Measurements from ENCODE around the gene DAB1. TPM values are rescaled to one million over a fixed set of nuclear protein-coding genes. Genes with fewer than 3 reads are reported as not detected.

DAB1 gene
- total RNA-seq, 1 donor: under 0.01 TPM

DNA sequence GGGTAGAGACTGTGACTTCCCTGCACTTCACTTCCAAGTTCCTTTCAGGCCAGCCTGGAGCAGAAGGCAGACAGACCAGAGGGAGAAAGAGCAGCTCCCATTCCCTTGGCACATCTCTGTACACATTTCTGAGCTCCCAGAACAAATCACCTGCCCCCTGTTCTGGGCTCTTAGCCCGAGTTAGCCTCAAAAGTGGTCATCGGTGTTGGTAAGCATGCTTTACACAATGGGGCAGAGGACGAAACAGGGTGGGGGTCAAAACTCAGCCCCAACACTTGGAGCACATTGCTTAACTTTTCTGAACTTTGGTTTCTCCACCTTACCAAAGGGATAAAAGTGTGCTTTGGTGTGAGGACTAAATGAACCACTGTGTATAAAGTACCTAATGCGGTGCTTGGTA is 98.7 kb downstream of the DAB1 start:
- no peak for DNase-seq (ENCODE audit: low read depth in 2 of 3, low spot score in 2 of 3)

DNA sequence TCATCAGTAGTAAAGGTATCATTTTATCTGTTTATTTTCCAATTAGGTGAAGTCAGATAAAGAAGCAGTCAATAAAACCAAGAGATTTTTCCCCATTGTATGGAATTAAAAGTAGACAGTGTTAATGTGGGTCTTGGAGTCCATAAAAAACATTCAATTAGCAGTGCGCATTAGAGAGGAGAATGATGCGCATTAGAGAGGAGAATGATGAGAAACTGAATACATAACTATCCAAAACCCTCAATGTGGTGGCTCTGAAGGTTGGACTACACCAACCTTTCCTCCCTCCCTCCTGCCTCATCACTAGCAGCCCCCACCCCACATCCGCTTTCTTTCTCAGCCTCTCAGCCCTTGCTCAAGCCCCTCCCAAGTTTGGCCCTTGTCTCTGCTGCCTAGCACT is 99.5 kb downstream of the DAB1 start:
- no peak for DNase-seq (ENCODE audit: low read depth in 2 of 3, low spot score in 2 of 3)

DNA sequence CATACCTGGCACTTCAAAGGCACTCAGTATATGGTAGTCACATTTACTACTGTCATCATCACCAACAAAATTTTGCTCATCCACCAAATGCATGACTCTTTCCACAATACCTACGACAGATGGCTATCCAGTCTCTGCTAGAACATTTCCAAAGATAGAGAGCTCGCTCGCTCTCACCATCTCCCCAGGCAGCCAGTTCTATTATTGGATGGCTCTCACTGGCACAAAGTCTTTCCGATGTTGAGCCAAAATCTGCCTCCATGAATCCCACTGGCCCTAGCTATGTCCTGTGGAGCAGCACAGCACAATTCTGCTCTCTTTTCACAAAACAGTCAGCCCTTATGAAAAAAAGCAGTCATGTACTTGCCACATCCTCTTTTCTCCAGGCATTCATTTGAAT is 102.1 kb downstream of the DAB1 start:
- no peak for DNase-seq (ENCODE audit: low read depth in 2 of 3, low spot score in 2 of 3)

DNA sequence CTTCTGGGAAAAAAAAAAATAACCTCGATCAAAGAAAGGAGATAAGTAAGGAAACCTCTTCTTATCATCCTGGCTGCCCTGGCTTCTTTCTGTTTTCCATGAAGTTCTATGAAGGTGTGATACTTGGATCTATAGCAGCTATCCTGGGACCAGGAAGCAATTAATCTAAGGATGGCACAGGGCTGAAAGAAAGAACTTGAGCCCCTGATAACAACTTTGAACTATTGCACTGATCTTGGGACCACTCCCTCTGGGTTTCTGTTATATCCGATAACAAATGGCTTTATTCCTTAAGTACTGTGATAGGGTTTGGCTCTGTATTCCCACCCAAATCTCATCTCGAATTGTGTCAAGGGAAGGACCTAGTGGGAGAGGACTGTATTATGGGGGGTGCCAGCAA is 104.1 kb downstream of the DAB1 start:
- DNase-seq (ENCODE audit: low read depth in 2 of 3, low spot score in 2 of 3): no peak

DNA sequence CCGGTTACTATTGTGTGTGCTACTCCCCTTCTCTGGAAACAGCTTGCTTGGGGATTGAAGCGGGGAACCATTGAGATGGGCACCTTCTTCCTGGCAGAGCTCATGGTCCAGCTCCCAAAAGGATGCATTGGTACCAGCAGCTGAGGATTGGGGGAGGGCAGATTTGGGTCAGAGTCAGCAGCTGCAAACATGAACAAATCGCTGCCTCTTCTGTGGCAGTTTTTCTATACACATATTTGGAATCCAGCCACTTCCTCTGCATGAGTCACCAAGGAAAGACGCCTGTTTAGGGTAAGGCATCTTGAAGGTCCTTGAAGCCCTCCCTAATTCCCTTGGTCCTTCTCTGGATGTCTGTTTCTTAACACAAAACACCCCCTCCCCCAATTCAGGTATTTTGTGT is 104.7 kb downstream of the DAB1 start:
- DNase-seq (ENCODE audit: low read depth in 2 of 3, low spot score in 2 of 3): no peak

DNA sequence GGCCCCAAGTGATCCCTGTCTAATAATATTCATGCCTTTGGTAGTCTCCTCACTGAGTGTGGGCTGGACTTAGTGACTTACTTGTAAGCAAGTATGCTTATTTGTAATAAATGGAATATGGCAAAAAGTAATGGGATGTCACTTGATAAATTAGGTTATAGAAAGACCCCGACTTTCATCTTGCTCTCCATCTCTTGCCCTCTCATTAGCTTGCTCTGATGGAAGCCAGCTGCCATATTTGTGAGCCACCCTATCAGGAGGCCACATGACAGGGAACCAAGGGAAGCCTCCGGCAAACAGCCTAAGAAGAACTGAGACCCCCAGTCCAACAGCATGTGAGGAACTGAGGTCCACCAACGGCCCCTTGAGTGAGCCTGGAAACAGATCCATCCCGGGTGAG is 107.0 kb downstream of the DAB1 start:
- DNase-seq (ENCODE audit: low read depth in 2 of 3, low spot score in 2 of 3): no peak

DNA sequence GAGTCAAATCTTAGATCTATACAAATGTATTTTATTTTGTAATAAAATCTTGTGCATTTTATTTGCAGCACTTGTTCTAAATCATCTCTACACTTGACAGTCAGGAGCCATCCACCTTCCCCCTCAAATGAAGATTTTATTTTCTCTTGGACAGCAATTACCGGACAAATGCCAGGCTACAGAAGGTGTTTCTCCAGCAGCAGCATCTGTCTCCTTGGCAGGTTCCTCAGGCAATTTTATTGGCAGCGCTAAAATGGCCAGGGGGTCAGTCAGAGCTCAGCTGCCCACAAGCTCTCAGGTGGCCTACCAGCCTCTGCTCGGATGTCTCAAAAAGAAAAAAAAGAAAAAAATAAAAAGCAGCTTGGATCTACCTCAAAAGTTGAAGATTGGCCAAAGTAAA is 107.6 kb downstream of the DAB1 start:
- DNase-seq (ENCODE audit: low read depth in 2 of 3, low spot score in 2 of 3): no peak

DNA sequence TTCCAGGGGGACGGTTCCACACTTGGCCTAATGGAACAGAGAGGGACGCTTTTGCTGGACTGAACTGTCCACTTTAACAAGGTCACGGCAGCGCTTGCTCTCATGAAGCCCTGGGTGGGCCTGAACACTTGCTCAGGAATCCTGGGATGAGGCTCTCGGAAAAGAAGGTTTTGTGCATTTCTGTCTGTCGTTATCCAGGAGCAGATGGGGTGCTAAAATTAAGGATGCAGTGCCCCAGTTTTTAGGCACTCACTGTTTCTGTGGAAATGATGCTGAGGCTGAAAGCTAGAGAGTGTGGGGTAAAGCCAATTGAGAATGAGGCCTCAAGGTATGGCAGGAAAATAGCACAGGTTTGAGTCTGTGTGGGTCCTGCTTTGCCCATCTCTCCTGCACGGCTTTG is 111.0 kb downstream of the DAB1 start:
- DNase-seq (ENCODE audit: low read depth in 2 of 3, low spot score in 2 of 3): no peak

DNA sequence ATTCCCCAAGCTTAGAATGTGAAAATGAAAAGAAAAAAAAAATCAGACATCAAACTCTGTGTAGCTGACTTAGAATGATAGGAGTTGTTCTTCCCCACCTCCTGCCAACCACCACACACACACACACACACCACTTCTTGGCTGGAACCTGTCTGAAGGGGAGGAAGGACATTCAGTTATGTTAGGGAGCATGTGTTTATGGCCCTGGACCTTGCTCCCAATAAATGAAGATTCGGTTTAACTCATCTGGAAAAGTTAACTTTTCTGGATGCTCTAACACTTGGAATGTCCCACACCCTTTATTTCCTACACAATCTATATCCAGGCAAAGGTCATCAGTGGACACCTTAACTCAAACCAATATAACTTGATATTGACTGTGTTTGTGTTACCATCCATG is 112.4 kb downstream of the DAB1 start:
- DNase-seq (ENCODE audit: low read depth in 2 of 3, low spot score in 2 of 3): no peak

DNA sequence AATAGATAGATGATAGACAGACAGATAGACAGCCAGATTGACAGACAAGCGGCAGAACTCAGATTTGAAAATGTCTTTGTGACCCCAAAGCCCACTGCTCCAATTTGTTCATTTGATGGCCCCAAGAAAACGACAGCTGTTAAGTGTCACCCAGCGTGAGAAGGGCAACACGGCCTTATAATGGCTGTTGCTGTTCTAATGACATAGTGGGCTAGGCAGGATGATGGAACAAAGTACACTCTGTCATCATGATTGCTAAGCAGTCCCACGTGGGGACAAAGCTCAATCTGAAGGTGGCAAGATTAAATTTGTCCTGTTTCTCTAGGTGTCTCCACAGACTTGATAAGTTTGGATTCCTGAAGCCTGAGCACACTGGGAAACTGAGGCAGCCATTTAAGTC is 112.9 kb downstream of the DAB1 start:
- no peak for DNase-seq (ENCODE audit: low read depth in 2 of 3, low spot score in 2 of 3)

DNA sequence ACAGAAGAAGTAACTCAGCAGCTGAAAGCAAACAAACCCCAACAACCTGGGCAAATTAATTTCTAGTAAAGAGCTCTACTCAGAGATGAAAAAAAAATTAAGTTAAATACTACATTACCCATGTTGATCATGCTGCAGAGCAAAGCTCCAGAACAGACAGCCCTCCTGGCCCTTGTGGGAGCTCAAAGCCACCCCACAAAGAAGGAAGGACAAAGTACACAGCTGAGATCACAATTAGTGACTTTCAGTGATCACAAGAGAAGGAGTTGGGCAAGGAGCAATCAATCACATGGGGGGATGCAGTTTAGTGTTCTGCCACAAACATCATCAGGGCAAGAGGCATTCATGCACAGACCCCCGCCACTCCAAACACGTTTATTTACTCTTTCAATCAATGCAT is 114.2 kb downstream of the DAB1 start:
- no peak for DNase-seq (ENCODE audit: low read depth in 2 of 3, low spot score in 2 of 3)

DNA sequence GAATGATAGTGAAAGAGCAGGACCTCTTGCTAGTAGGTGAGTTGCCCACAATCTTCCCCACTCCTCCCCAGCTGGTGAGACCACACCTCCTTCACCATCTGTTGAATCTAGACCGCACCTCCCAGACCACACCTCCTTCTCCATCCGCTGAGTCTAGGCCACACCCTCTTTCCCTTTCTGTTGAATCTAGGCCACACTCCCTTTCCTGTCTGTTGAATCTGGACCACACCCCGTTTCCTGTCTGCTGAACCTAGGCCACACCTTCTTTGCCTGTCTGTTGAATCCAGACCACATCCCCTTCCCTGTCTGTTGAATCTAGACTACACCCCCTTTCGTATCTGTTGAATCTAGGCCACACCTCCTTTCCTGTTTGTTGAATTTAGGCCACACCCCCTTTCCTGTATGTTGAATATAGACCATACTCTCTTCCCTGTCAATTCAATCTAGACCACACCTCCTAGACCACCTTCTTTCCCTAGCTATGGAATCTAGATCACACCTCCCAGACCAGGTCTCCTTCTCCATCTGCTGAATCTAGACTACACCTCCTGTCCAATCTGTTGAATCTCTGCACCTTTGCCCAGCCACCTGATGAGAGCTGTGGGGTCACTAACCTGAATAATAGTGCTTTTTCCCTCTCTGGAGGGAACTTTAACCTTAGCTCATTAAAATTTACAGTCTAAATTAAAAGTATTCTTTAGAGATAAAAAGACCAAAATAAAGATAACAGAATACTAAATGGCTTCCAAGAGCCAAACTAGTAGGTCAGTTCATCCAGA is 116.3 kb downstream of the DAB1 start:
- DNase-seq (ENCODE audit: low read depth in 2 of 3, low spot score in 2 of 3): peak; percentile 21 to 55 (median 47)

DNA sequence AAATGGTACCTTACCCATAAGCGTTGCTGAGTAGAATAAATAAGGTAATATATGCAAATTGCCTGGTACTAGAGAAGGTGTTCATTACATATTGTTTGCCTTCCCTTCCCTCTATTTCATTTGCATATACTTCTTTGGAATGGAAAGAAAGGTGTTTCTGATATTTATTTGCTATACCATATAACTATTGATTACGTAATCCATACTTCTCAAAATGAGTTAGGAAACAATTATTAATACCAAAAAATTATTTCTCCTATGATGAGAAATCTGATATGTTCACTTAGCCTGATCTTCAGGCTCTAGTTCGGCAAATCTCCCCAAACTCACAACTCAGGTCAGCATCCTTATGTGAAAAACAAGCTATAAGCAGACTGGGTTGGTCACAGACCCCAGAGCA is 119.3 kb downstream of the DAB1 start:
- DNase-seq (ENCODE audit: low read depth in 2 of 3, low spot score in 2 of 3): no peak

DNA sequence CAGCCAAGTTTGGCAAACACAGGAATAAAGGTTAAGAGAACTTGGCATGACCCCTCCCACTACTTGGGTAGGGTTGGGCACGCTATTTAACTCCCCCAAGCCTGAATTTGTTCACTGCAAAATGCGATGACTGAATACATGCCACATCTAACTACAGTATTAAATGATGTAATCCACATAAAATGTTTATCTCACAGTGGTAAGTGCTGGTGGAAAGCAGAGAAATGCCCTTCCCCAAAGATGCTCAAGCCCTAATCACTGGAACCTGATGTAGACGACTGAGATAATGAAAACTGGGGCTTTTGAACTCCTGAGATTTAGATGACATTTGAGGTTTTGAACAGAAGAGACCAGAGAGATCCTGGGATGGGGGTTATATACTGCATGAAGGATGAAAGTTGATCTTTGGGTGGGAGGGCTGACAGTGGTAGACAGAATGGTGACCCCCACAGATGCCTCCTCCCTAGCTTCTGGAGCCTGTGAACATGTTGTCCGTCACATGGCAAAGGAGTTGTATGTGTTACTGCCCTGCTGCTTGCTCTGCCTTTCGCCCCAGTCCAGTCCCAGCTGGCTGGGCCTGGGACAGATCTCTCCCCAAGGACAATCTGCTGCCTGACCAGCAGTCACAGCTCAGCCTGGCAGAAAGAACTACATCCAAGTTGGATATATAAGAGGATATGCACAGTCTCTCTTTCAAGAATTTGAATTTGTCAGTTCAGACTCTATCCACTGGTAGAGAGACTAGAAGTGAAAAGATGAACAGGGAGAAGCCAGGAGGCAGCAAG is 120.9 kb downstream of the DAB1 start:
- no peak for DNase-seq (ENCODE audit: low read depth in 2 of 3, low spot score in 2 of 3)

DNA sequence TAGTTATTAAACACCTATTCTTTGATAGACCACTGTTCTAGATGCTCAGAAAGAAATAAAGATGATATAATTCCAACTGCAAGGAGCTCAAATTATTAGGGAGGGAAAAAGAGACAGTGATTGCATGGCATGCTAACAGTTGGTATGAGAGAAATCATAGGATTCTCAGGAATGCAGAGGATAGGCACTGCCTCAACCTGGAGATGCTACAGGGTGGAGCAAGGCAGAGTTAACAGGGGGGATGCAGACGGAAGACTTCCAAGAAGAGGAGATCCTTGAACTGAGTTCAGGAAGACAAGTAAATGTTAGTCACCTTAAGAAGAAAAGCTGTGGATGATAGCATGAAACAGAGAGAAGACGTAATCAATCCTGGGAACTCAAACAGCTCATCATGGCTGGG is 123.7 kb downstream of the DAB1 start:
- no peak for DNase-seq (ENCODE audit: low read depth in 2 of 3, low spot score in 2 of 3)

DNA sequence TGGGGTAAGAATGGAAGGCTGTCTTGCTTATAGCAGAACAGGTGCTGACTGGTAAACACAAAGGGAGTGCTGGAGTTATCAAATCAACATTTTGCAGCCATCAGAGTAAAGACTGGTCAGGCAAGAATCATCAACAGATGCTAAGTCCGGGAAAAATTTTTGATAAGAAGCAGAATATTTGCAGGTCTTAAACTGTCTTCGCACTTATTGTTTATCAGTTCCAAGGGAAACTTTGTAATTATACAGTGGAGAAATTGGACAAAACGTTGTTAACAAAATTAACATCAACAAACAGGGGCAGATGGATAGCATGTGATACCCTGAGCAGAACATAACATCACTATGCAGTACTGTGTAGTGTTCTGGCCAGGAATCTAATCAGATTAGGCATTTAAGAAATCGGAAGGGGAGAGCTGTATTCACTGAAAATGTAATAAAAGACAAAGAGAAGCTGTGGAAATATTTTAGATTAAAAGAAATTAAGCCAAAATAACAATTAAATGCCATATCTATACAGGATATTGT is 127.1 kb downstream of the DAB1 start:
- DNase-seq (ENCODE audit: low read depth in 2 of 3, low spot score in 2 of 3): no peak

DNA sequence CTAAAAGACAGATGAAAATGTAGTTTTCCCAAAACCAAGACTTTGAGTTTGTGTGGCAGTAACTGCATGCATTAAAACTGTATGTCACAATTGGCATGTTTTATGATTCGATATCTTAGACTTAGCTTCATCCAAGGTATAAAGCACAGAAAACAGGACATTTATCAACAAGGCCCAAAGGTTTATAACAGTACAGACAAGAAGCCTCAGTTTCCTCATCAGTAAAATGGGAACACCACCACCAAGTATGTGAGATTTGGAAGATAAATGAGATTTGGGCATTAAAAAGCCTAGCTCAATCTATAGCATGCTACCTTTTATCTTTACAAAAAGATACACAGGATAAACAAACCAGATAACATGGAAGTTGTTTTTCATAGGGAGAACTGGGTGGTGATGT is 128.5 kb downstream of the DAB1 start:
- DNase-seq (ENCODE audit: low read depth in 2 of 3, low spot score in 2 of 3): no peak

DNA sequence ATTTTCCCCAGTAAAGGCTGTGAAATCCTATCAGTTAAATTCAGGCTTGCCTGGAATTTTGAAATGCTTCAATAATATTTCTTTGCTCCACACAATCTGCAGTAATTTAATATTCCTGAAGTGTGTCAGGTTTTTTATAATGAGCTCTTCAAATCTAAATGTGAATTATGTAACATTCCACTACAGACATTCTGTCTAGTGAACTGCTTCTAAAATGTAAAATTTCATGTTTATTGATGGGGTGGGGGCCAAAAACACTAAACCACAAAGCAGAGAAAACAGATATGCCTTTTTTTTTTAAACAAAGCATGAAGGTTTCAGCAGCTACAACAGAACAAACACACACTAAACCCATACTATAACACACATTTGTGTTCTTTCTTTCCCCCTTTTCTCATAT is 129.7 kb downstream of the DAB1 start:
- DNase-seq (ENCODE audit: low read depth in 2 of 3, low spot score in 2 of 3): no peak

DNA sequence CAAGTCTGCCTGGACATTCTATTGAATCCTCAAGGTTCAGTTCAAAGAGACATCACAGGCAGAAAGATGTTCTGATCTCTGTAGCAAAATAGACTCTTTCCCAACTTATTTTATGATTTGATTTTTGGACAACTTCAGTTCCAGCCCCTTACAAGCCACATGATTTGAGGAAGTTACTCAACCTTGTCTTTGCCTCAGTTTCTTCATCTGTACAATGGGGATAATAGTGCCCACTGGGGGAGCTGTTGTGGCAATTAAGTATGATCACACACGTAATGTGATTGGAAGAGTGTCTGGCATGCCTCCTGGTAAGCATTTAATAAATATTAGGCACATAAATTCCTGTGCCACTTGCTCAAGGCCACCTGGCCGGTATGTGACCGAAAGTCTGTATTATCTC is 130.6 kb downstream of the DAB1 start:
- DNase-seq (ENCODE audit: low read depth in 2 of 3, low spot score in 2 of 3): no peak

DNA sequence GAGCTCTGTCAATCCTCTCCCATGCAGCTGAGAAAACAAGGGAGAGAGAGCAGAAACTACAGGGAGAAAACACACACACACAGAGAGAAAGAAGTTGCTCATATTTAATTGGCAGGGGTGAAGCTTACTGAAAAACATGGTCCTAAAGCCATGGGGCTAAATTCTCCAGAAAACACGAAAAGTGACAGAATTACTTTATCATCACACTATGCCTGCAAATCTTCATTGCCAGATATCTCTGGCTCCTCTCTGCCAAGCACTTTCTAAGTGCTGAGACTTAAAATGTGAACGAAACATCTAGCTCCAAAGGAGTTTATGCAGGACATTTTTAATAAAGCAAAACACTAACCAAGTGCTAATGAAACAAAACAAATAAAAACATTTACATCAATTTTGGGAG is 134.1 kb downstream of the DAB1 start:
- DNase-seq (ENCODE audit: low read depth in 2 of 3, low spot score in 2 of 3): no peak

DNA sequence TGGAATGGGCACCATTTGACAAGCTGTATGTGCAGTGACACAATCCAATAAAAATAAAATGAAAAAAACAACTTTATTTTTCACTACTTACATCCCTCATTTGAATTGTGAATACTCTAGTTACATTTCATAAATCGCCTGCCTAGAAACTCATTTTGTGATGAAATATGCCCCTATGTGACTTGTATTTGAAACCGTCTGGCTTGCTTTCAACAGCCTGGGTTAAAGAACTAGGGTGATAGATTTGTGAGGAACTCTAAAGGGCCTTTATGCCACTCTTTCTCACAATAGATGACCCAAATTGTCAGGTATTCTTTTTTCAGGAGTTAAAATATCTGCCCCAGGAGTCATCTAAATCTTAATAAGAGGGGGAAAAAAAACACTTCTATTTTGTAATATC is 137.9 kb downstream of the DAB1 start:
- no peak for DNase-seq (ENCODE audit: low read depth in 2 of 3, low spot score in 2 of 3)

DNA sequence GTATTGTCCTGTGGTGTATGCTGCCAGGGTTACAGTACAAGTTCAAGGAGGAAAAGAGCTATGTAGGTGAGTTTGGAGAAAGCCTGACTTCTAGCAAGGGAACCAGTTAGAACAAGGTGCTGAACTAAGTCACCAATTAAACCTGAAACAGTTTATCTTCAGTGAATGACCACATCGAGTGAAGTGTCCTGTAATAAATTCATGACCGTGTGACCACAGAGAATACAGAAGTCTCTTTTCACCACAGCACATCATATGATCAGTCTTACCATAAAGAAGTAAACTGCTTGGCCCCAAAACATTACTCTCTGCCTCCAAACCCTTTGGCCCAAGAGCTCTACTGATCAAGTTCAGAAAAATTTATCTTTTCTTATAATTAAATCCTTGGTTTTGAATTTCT is 141.4 kb downstream of the DAB1 start:
- DNase-seq (ENCODE audit: low read depth in 2 of 3, low spot score in 2 of 3): no peak

All from hematopoietic multipotent progenitor cell (in vitro differentiated cells).